NCI-H2107 treated with DMSO at 0.1 percent for 48 hours (cell line): ENCODE results near the gene MYL6.
A peak's percentile ranks its signal among the peaks of the same experiment; 100 is the strongest.
"Not testable (repeated sequence)": the region's sequence is repeated elsewhere in the genome, so short reads cannot be mapped to it uniquely, and the experiment has no call there.

Experiments
- DNase-seq: peaks from one replicate; lab custom pipeline; 2025; ENCODE audit not compliant: unreplicated experiment; lab: John Stamatoyannopoulos, UW

MYL6 gene

DNA sequence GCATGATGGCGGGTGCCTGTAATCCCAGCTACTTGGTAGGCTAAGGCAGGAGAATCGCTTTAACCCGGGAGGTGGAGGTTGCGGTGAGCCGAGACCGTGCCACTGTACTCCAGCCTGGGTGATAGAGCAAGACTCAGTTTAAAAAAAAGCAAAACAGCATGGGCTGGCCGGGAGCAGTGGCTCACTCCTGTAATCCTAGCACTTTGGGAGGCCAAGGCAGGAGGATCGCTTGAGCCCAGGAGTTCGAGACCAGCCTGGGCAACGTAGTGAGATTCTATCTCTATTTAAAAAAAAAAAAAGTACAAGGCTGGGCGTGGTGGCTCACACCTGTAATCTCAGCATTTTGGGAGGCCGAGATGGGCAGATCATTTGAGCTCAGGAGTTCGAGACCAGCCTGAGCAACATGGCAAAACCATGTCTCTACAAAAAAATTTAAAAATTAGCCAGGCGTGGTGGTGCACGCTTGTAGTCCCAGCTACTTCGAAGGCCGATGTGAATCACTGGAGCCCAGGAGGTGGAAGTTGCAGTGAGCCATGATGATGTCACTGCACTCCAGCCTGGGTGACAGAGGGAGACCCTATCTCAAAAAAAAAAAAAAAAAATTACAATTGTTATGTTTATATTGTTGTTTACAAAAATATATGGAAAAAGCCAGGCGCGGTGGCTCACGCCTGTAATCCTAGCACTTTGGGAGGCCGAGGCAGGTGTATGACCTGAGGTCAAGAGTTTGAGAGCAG, 1.5 kb upstream of the MYL6 start:
- DNase-seq = not testable (repeated sequence)

DNA sequence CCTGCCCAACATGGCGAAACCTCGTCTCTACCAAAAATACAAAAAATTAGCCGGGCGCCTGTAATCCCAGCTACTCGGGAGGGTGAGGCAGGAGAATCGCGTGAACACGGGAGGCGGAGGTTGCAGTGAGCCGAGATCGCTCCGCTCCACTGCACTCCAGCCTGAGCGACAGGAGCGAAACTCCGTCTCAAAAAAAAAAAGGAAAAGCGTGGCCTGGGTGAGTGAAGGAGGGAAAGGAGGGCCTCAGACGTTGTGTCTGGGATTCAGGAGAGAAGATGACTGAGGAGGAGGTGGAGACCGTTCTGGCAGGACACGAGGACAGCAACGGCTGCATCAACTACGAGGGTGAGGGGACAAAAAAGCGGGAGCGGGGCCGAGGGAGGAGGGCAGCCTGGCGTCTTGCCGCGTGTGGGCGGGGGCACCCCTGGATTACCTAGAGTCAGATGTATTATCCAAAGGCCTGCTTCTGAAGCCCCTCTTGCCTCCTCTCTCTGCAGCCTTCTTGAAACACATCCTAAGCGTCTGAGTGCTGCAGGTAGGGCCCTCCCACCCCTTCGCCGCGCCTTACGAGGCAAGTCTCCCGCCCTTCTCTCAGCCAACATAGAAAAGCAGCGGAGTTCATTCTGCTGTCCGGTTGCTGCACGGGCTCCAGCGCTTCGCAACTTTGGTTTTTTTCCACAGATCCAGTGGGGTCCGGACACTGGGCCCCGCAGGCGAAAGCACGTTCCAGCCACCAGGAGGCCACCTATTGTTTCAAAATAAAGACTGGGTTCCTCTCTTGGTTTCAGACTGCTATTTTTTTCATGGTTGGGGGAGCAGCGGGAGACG, 744 bp upstream of the MYL6 start:
- peak; percentile 99 for DNase-seq

DNA sequence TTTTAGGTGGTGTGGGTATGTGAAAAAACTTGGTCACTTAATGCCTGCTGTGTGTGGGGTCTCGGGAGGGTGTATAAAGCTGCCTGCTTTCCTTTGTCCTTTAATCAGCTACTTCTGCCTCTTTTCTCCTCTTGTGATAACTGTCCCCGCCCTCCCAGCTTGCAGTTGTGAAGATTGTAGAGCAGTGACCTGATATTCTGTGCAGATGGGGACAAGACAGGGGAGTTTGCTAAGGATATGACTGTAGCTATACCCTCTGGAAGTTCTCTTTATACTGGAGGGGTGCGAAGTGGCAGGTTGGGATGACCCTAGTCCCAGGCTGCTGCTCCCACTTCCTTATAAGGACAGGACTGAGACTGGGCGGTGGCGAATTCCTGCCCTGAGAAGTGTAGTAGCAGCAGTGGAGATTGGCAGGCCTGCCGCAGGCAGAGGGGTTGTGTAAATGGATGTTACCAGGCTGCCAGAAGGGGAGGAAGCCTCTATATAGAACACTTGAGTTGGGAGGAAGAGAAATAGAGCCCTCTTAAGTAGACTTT, 835 bp downstream of the MYL6 start:
- DNase-seq = peak; percentile 42

DNA sequence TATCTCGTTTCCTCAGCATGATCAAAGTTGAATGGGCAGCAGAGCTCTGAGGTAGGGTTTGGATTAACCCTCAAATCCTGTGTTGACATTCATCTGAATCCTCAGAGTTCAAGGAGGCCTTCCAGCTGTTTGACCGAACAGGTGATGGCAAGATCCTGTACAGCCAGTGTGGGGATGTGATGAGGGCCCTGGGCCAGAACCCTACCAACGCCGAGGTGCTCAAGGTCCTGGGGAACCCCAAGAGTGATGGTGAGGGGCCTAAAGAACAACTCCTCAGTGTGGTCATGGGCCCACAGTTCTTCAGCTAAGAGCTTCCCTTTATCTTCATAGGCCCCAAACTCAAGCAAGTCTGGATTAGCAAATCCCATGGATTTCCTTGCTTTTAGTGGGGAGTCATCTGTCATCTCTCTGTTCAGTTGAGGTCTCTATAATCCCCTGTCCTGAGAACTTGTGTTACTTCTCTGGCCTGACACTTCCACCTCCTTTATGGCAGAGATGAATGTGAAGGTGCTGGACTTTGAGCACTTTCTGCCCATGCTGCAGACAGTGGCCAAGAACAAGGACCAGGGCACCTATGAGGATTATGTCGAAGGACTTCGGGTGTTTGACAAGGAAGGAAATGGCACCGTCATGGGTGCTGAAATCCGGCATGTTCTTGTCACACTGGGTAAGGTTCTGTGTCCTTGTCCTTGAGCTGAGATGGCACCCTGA, 1.5 kb downstream of the MYL6 start:
- no peak for DNase-seq

DNA sequence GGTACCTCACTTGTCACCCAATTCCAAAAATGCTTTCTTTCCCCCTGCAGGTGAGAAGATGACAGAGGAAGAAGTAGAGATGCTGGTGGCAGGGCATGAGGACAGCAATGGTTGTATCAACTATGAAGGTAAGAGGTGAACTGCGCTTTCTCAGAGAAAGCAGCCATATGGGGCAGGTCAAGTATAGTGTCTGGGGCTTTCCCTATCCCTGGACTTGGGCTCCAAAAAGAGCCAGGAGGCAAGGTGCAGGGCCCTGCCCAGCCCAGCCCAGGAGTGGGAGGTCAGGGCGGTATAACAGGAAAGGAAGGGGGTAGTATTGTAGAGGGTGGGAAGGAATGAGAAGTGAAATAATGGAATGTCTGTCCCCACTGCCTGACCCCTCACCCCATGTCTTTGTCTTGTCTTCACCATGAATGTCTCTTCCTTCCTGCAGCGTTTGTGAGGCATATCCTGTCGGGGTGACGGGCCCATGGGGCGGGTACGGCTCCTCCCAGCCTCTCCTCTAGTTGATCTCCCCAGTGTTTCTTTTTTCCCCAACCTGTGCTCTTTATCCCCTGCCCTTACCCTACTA, 2.1 kb downstream of the MYL6 start:
- no peak for DNase-seq

DNA sequence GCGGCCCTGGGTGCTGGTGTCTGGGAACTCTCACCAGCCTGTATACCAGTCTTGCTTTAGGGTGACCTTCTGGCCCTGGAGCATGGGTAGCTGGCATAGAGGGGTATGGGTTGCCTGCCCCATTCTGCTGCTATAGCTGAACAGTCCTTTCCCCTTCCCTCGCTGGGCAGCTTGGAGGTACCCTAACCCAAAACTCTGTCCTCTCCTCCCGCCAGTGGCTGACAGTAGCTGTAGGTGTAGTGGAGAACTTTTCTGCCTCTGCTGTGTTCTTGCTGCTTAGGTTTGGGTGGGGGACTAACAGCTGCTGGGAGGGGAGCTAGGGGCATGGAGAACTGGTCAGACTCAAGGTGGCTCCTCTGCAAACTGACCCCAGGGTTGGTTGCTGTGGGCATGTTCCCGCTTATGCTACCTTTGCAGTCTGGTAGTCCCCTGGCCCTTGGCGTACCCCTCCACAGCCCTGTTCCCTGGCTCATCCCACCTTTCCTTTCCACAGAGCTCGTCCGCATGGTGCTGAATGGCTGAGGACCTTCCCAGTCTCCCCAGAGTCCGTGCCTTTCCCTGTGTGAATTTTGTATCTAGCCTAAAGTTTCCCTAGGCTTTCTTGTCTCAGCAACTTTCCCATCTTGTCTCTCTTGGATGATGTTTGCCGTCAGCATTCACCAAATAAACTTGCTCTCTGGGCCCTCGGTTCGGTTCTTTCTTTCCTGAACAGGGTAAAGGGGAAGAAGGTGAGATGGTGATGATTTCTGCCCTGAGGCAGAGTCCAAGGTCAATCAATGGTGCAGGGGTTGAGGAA, 2.9 kb downstream of the MYL6 start:
- DNase-seq = no peak

DNA sequence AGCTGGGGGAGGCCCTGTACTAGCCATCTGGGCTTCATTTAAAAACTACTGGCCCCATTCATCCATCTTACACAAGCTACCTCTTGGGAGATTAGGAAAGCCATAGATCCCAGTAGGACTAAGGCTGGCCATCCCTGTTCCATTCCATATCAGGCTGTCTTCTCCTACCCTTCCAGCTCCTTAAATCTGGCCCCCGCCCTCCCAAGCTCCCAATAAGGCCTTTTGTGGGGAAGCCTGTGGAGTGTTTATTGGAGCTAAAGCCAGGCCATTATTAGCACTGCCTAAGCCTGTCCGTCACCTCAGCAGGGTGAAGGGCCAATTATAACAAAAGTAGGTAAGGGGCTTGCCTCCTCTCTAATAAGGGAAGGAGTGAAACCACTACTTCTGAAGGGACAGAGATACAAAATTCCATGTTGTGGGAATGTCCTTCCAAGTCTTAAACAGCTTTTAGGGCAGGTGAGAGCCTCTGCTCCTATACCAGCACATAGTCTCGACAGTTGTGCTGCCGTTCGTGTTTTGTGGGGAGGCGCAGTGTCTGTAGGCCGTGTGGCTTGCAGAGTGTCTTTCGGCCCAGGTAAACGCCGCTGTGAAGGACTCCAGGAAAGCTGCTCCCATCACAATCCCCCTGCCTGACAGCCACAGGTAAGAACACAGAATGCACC, 3.7 kb downstream of the MYL6 start:
- DNase-seq = no peak

DNA sequence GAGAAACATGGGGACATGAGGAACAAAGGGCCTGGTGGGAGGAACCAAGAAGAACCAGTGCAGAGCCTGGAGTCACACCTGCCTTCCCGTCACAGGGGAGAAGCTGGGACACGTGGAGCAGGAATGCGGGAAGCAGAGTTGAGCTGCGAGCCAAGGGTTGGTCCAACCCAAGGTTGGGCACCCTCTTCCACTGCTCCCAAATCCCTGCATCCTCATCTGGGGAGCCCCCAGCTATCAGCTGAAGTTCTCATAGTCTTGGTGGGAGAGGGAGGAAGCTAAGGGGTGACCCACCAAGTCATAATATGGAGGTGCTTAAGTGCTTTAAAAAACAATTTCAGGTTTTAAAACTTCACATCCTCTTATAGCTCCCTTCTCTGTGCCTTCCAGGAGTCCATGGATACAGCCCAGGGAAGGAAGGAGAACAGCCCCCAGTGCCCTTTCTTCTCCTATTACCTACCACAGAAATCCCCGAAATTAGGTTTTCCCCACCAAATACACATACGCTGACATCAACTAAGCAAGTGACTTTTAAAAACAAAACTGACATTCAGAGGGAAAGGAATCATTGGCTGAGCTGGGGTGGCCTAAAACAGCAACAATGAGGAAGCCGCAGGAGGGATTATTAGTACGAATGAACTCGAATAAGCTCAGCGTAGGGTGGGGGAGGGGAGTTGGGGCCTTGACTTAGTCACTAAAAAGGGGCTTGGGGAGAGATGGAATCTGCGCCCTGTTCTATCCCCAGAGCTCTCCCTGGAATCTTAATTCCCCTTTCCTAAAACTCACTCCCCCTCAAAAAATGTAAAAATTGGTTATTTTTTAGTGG, 4.5 kb downstream of the MYL6 start:
- no peak for DNase-seq

DNA sequence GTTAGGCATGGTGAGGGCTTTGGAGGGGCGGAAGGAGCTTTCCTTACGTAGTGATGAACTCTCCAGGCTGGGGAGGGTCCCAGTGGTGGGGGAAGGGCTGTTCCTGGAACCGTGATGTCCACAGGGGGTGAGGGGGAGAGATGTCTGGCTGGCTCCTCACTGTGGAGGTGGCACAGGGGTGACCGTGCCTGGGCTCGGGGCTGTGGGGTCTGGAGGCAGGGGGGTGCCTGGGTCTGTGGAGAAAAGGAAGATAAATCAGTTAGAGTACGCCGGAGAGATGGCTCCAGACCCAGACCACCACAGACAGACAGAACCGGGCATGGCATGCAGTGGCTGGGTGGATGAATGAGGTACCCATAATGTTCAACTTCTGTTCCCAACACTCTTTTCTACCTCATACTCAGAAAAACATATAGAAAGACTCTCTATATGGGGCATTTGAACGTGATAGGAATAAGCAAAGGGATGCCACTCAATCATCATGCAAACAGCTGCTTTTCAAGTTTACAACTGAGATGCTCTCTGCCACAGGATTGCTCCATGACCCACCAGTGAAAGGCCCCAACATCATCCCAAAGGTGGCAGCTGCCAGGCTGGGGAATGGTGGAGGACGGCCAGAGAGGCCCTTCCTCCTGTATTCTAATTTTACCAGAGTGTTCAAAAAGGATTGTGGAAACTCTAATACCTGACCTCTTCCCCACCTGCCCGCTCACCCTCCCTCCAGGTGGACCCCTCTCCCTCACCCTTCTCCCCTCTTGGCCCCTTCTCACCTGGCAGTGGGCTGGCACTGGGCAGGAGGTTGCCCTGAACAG, 5.6 kb downstream of the MYL6 start:
- no peak for DNase-seq

DNA sequence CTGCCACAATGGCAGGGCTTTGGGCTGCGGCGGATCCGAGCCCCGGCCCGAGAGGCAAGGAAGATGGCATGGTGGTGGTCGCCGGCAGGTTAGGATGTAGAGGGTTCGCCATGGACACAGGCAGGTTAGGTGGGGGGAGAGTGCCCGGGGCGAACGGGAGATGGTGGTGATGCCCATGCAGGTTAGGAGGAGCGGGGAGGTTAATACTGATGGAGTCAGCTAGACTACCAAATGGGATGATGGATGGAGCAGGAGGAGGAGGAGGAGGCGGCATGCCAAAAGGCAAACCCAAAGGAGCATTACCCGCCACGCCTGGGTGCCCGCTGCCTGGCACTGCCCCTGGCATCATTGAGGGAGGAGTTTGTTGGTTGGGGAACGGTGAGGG, 6.2 kb downstream of the MYL6 start:
- DNase-seq = no peak

DNA sequence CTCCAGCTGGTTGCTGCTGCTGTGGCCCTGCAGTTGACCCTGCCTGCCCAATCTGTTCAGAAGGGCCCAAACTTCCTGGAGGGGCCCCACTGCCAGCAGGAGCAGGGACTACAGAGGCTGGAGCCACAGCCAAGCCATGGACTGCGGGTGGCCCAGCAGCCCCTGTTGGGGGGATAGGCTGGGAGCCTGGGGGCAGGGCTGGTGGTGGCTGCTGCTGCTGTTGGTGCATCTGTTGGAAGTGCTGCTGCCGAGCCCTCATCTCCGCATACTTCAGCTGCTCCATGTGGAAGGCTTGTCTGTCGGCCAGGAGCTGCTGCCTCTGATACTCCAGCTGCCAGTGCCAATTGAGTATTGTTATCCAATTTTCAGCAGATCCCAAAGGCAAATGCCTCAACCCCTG, 7.2 kb downstream of the MYL6 start:
- DNase-seq = no peak

DNA sequence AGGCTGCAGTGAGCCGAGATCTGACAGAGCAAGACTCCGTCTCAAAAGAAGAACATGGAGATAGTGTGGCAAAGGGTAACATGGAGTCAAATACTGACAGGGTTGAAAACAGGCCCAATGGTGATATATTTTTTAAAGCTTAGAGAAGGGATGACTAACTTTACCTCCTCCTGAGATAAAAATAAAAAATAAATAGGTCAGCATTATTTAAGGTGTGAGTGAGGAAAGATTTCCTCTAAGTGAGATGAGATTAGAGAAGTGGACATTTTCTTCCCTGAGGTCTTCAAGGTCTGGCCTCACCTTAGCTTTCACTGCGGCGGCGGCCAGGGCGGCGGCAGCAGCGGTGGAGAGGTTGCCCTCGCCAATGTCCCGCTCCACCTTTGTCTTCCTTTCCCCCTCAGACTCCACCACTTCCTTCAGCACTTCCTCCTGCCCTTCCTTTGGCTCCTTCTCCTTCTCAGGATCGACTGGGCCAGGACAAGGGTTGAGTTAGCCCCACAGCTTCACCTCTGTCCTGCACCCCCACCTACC, 11.1 kb downstream of the MYL6 start:
- no peak for DNase-seq

DNA sequence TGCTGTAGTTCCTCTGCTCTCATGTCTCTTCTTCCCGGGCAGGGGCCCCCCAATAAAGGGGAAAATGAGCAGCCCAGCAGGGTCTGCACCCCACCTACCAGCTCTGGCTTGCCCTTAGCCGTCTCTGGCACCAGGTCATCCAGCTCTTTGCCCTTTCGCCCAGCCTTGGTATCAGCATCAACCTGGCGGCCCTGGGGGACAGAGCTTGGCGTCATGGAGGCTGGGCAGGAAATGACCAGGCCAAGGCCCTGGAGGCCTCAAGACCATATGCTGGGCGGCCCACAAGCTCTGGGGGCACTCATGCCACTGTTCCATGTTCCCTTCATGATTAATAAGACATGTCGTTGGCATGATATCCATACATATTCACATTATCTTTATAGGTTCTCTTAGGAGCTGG, 14.7 kb downstream of the MYL6 start:
- no peak for DNase-seq

DNA sequence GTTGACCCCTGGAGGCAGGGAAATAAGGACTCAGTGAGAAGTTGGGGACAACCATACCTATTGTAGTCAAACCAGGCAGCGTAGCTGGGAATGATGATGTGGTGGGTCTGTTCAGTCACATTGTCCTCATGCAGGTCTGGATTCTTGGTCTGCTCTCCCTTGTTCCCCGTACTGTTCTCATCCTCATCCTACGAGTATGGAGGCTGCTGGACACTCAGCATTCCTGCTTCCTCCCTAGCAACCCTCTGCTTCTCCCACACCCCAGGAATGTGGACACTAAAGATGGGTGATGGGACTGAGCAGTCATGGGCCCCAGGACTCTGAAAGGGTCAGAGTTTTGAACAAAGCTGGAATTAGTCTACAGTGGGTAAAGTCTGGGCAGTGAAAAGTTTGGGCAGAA, 20.2 kb downstream of the MYL6 start:
- no peak for DNase-seq

DNA sequence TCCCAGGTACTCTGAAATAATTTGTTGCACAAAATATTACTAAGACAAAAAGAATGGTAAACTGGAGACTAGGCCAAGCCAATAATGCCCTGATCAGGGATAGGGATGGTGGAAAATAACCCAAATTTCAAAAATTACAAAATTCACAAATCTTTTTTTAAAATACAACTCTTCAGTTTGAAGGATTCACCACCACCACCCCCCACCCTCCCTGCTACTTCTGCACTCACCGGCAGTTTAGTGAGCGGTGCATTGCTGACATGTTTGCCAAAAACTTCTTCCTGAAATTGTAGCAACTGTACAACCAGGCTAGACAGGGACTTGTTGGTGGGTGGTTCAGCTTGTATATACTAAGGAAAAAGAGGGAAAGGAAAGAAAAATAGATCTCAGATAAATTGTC, 28.8 kb downstream of the MYL6 start:
- no peak for DNase-seq

DNA sequence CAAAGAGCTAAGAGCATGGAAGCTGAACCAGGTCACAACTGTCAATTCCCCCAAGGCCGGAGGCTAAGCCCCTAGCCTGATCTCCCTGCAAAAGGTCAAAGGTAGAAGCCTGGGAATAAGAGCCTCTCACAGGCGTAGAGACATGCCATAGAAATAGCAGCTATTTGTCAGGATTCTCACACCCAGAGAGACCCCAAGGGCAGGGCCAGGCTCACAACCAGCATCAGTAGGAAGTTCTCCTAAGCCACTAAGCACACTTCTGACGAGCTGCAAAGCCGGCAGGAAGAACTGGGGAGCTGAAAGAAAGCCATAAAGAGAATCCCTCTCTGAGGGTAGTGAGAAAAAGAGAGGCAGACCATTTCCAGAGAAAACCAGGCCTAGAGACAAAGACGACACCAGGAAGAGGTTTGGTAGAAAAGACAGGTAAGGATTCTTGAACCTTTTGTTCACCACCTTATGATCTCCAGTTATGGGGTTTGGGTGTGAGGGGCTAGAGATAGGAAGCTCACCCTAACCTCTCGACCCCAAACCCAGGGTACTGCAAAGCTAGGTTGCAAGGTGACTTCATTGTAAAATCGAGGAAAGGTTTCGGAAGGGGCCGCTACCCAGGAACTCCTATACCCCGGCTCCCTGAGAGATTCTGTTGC, 30.1 kb downstream of the MYL6 start:
- no peak for DNase-seq

DNA sequence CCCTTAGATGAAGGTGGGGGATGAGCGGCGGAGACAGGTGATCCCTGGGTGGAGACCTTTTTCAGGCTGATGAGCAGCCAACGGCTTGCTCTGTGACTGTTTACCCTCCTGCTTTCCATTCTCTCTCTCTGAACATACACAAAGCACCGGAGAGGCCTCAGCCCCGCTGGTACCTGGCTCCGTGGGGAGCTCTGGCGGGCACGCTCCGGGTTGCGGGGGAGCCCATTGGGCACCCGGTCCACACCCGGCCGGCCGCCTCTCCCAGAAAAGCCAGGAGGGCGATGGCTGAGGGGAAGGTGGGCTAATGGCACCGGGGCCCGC, 30.6 kb downstream of the MYL6 start:
- DNase-seq = no peak
